ENCODE results near the gene SCARF2.

The SCARF2 gene

DNA sequence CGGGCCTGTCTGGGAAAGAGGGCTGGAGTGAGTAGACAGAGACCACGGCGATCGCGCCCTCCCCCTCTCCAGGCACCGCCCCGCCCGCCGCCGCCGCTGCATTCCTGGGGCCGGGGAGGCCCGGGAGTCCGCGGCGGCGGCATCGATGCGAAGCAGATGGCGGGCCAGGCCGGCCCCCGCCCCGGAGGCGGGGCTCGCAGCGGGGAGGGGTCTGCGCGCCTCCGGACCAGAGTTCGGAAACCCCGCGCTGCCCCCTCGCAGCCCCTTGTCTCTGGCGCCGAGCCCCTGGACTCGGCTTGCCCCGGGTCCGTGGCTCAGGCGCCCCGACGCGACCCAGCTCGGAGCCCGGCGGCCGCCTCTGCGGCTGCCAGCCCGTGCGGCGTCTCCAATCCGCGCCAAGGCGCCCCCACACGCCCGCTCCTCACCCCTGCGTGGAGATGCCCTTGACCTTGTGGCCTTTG is 1.3 kb downstream of the SCARF2 start:
- H3K4me1 ChIP-seq (ENCODE audit: insufficient read depth, poor library complexity, severe bottlenecking), result no peaks in the 10 kb centered on the region
- DNase-seq (ENCODE audit: low spot score) (no peak), ATAC-seq (ENCODE audit: low read depth) (peak; percentile 47)
- TF ChIP-seq, protein P1, sequence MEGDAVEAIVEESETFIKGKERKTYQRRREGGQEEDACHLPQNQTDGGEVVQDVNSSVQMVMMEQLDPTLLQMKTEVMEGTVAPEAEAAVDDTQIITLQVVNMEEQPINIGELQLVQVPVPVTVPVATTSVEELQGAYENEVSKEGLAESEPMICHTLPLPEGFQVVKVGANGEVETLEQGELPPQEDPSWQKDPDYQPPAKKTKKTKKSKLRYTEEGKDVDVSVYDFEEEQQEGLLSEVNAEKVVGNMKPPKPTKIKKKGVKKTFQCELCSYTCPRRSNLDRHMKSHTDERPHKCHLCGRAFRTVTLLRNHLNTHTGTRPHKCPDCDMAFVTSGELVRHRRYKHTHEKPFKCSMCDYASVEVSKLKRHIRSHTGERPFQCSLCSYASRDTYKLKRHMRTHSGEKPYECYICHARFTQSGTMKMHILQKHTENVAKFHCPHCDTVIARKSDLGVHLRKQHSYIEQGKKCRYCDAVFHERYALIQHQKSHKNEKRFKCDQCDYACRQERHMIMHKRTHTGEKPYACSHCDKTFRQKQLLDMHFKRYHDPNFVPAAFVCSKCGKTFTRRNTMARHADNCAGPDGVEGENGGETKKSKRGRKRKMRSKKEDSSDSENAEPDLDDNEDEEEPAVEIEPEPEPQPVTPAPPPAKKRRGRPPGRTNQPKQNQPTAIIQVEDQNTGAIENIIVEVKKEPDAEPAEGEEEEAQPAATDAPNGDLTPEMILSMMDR (IDR thresholded peaks at IDR 0.05; ENCODE audit: poor library complexity, severe bottlenecking), result no peak
- no peaks in the 10 kb centered on the region for H3K27me3 ChIP-seq (ENCODE audit: insufficient read depth, poor library complexity, severe bottlenecking)
- H3K36me3 ChIP-seq (ENCODE audit: low read depth), result no peaks in the 10 kb centered on the region
- H3K27ac ChIP-seq (ENCODE audit: poor library complexity, severe bottlenecking), result peak overlapping the region; percentile 18
- H3K4me3 ChIP-seq (ENCODE audit: severe bottlenecking), result peak overlapping the region; percentile 81
- H3K9me3 ChIP-seq (ENCODE audit: severe bottlenecking), result no peaks in the 10 kb centered on the region

DNA sequence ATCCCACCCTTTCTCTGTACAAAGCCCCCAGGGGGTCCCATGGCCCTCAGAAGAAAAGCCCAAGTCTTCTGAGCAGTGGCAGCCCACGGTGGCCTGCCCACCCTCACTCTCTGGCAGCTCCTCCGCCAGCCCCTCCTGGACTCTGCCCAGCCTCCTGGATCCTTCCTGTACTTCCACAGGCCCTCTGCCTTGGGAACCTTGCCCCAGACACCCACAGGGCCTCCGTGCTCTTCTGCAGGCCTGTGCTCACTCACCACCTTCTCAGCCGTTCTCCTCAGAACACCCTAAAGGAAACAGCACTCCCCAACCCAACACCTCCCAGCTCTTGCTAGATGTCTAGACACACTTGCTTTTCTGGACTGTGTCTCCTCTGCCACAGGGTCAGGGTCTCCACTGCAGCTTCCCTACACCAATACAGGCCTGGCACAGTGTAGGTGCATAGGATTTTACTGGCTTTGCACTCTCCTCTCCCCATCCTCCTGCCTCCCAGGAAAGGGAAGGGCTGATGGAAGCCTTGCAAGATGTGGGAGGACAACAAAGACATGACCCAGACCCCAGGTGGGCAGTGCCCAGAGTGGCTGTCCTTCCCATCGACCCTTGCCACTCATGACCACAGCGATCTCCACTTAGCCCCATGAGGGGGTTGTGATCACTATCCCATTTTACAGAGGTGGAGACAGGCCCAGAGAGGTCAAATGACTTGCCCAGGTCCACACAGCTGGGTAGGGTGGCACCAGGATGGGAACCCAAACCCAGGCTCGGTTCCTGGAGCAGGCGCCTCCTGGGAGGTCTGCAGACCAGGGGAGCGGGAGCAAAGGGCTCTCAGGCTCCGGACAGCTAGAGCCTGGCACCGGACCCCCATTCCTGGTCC is 2.0 kb downstream of the SCARF2 start:
- no peak for ATAC-seq (ENCODE audit: low read depth)
- TF ChIP-seq, protein P1 (IDR thresholded peaks at IDR 0.05; ENCODE audit: poor library complexity, severe bottlenecking), result no peak
- DNase-seq (ENCODE audit: low spot score), result peak; percentile 47
- H3K9me3 ChIP-seq (ENCODE audit: severe bottlenecking), result no peaks in the 10 kb centered on the region
- H3K27me3 ChIP-seq (ENCODE audit: insufficient read depth, poor library complexity, severe bottlenecking), result no peaks in the 10 kb centered on the region
- no peaks in the 10 kb centered on the region for H3K4me1 ChIP-seq (ENCODE audit: insufficient read depth, poor library complexity, severe bottlenecking)
- H3K27ac ChIP-seq (ENCODE audit: poor library complexity, severe bottlenecking), result no peak overlapping the region
- H3K36me3 ChIP-seq (ENCODE audit: low read depth), result no peaks in the 10 kb centered on the region
- H3K4me3 ChIP-seq (ENCODE audit: severe bottlenecking), result peak overlapping the region; percentile 81

DNA sequence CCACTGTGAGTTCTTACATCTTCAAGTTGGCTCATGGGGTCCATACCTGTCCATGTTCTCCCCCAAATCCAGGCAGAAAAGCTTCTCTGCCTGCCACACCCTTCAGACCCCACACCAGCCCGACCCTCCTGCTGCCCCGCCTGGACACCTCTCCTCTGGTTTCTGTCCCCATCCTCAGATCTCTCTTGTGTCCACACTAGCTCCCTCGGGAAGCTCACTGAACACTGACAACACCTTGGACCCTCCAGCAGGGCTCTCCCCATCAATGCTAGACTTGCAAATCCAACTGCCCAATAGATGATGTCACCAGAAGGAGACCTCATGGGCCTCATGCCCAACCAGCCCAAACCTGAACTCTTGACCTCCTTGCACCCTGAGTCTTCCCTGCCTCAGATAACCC is 2.9 kb downstream of the SCARF2 start:
- Histone ChIP-seq H3K4me3 (ENCODE audit: severe bottlenecking) (no peak overlapping the region), H3K4me1 (ENCODE audit: insufficient read depth, poor library complexity, severe bottlenecking) (no peaks in the 10 kb centered on the region), H3K27me3 (ENCODE audit: insufficient read depth, poor library complexity, severe bottlenecking) (no peaks in the 10 kb centered on the region), H3K36me3 (ENCODE audit: low read depth) (no peaks in the 10 kb centered on the region), H3K9me3 (ENCODE audit: severe bottlenecking) (no peaks in the 10 kb centered on the region), H3K27ac (ENCODE audit: poor library complexity, severe bottlenecking) (no peak overlapping the region)
- DNase-seq (ENCODE audit: low spot score), result peak; percentile 46
- ATAC-seq (ENCODE audit: low read depth), result no peak
- TF ChIP-seq, protein P1 (IDR thresholded peaks at IDR 0.05; ENCODE audit: poor library complexity, severe bottlenecking), result no peak

DNA sequence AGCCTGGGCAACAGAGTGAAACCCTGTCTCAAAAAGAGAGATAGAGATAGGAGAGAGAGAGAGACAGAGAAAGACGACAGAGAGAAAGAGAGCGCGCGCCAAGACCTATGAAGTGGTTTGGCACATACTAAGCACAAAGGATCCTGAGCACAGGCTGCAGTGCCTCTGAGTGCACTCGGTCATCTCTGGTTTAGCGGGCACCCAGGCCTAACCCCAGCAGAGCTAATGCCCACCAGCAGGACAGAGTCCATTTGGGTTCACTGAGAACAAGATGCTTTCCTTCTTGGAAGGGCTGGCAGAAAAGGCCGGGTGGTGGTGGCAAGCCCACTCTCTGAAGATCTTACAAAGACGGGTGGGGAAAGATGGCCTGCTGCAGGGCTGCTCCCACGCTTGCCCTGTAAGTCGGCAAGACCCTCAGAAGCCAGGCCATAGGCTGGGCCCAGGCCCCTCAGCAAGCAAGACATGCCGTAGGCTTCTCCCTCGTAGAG is 3.3 kb downstream of the SCARF2 start:
- H3K4me3 ChIP-seq (ENCODE audit: severe bottlenecking), result no peak overlapping the region
- no peaks in the 10 kb centered on the region for H3K9me3 ChIP-seq (ENCODE audit: severe bottlenecking)
- TF ChIP-seq, protein P1 (IDR thresholded peaks at IDR 0.05; ENCODE audit: poor library complexity, severe bottlenecking), result no peak
- H3K36me3 ChIP-seq (ENCODE audit: low read depth), result 0 out of 2 replicates have a peak, but pooled peaks cover 3% of the 10 kb centered on the region
- ATAC-seq (ENCODE audit: low read depth), result no peak
- peak; percentile 27 for DNase-seq (ENCODE audit: low spot score)
- H3K27me3 ChIP-seq (ENCODE audit: insufficient read depth, poor library complexity, severe bottlenecking), result no peaks in the 10 kb centered on the region
- H3K4me1 ChIP-seq (ENCODE audit: insufficient read depth, poor library complexity, severe bottlenecking), result no peaks in the 10 kb centered on the region
- H3K27ac ChIP-seq (ENCODE audit: poor library complexity, severe bottlenecking), result no peak overlapping the region
